ENCODE results near the gene TPBG. TPM values are rescaled to one million over a fixed set of nuclear protein-coding genes. Genes with fewer than 3 reads are reported as not detected.

TPBG gene
- total RNA-seq, 2 experiments from 2014 or later = 0.35 to 0.50 TPM

DNA sequence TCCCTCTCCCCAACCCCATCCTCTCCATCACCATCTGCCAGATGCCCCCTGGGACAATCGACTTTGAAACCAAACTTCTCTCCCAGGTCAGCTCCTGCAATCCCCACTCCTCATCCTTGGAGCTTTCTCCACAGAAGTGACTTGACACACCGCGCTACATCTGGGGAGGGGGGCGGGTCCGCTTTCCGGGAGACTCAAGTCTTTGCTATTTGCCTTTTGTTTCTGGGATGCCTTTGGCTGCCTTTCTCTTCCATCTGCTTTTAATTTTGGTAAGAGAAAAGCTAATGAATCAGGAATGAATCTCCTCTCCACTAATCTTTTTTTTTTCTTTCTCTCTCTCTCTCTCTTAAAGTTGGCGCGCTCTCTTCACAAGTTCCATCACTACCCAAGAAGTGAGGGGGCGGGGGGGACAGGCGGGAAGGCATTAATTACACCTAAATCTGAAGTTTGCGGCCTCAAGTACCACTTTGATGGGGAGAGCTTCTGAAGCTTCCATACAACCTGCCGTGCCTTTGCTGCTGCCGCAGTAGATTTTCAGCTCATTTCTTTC, 664 bp upstream of the TPBG start:
- Mint-ChIP-seq H3K27ac (no peak overlapping the region), H3K4me1 (peaks cover 18% of the 10 kb centered on the region), H3K4me3 (peak overlapping the region; percentile 68), H3K9me3 (no peaks in the 10 kb centered on the region), H3K36me3 (ENCODE audit: low read depth) (peaks cover 4% of the 10 kb centered on the region), H3K27me3 (peaks cover 60% of the 10 kb centered on the region)
- no peak for DNase-seq
- ChIA-PET CTCF (interaction anchor here (0.6 kb wide), 1 partner anchor 692 kb away, joined by 3 read pairs; no protein-coding TSS in a partner anchor), POLR2A (interaction anchor here (0.6 kb wide), 1 partner anchor 818 kb away, joined by 4 read pairs; no protein-coding TSS in a partner anchor)

DNA sequence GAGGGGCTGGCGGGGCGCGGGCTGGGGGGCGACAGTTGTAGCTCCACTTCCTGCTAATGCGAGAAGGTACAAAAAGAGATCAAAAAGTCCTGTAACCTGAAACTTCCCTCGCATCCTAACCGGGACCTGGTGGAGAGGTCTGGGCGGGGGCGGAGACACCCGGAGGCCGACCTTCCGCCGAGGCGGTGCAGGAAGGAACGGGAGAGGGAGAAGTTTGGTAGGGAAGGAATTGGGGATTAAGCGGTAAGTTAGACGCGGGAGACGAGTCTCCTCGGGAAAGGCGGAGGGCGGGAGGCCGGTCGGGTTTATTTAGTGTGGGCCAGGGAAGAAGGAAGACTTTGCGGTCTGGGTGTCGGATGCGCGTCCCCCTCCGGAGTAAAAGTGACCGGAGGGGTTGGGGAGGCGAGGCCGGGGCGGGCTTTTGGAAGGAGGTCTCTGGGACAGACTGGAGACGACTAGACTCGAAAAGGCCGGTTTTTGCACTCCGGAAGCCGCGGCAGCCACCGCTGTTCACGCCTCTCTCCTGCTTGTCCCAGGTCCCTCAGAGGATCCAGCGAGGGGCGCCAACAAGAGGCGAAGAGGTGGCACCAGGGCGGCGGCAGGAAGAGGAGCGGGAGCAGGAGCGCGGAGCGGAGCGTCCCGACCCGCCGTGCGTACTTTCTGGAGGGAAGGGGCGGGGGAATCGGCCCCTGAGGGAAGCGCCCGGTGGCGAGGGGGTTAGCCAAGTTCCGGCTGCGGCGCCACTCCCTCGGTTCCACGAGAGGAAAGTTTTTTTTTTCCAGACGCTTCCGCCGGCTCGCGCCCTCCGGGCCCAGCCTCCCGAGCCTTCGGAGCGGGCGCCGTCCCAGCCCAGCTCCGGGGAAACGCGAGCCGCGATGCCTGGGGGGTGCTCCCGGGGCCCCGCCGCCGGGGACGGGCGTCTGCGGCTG, 734 bp downstream of the TPBG start:
- no peak overlapping the region for H3K27ac Mint-ChIP-seq
- POLR2A ChIA-PET = no interaction called here
- peak overlapping the region; percentile 68 for H3K4me3 Mint-ChIP-seq
- DNase-seq = peak; percentile 7
- peaks cover 62% of the 10 kb centered on the region for H3K27me3 Mint-ChIP-seq
- peaks cover 18% of the 10 kb centered on the region for H3K4me1 Mint-ChIP-seq
- CTCF ChIA-PET = interaction anchor here (0.6 kb wide), 1 partner anchor 30 kb away, joined by 3 read pairs; no protein-coding TSS in a partner anchor
- no peaks in the 10 kb centered on the region for H3K9me3 Mint-ChIP-seq
- H3K36me3 Mint-ChIP-seq (ENCODE audit: low read depth) = peaks cover 4% of the 10 kb centered on the region

DNA sequence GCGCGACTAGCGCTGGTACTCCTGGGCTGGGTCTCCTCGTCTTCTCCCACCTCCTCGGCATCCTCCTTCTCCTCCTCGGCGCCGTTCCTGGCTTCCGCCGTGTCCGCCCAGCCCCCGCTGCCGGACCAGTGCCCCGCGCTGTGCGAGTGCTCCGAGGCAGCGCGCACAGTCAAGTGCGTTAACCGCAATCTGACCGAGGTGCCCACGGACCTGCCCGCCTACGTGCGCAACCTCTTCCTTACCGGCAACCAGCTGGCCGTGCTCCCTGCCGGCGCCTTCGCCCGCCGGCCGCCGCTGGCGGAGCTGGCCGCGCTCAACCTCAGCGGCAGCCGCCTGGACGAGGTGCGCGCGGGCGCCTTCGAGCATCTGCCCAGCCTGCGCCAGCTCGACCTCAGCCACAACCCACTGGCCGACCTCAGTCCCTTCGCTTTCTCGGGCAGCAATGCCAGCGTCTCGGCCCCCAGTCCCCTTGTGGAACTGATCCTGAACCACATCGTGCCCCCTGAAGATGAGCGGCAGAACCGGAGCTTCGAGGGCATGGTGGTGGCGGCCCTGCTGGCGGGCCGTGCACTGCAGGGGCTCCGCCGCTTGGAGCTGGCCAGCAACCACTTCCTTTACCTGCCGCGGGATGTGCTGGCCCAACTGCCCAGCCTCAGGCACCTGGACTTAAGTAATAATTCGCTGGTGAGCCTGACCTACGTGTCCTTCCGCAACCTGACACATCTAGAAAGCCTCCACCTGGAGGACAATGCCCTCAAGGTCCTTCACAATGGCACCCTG, 1.6 kb downstream of the TPBG start:
- Mint-ChIP-seq H3K9me3 (no peaks in the 10 kb centered on the region), H3K4me3 (peak overlapping the region; percentile 50), H3K27me3 (peaks cover 62% of the 10 kb centered on the region), H3K27ac (no peak overlapping the region), H3K4me1 (peaks cover 18% of the 10 kb centered on the region), H3K36me3 (ENCODE audit: low read depth) (peaks cover 4% of the 10 kb centered on the region)
- ChIA-PET CTCF (no interaction called here), POLR2A (interaction anchor here (0.6 kb wide), 1 partner anchor 1028 kb away, joined by 3 read pairs; no protein-coding TSS in a partner anchor)
- no peak for DNase-seq

DNA sequence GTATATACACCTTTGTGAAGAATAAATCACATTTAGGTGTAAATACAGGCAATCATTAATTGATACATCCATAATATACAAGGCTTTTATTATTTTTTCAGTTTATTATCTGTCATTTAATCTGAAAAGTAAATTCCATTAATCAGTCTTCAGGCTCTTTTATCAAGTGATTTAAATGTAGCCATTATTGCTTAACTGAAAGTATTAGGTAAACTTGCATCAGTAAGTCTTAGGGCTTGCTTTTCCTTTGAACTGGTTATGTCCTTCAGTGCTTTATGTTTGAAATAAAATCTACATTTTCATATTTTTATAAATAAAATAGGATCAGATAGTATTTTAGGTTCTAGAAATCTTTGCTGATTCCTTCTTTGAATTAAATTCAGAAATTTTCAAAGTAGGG, 4.1 kb downstream of the TPBG start:
- peaks cover 4% of the 10 kb centered on the region for H3K36me3 Mint-ChIP-seq (ENCODE audit: low read depth)
- CTCF ChIA-PET = no interaction called here
- H3K27ac Mint-ChIP-seq = no peak overlapping the region
- peaks cover 18% of the 10 kb centered on the region for H3K4me1 Mint-ChIP-seq
- no peak for DNase-seq
- no peak overlapping the region for H3K4me3 Mint-ChIP-seq
- POLR2A ChIA-PET = no interaction called here
- no peaks in the 10 kb centered on the region for H3K9me3 Mint-ChIP-seq
- H3K27me3 Mint-ChIP-seq = peaks cover 43% of the 10 kb centered on the region

DNA sequence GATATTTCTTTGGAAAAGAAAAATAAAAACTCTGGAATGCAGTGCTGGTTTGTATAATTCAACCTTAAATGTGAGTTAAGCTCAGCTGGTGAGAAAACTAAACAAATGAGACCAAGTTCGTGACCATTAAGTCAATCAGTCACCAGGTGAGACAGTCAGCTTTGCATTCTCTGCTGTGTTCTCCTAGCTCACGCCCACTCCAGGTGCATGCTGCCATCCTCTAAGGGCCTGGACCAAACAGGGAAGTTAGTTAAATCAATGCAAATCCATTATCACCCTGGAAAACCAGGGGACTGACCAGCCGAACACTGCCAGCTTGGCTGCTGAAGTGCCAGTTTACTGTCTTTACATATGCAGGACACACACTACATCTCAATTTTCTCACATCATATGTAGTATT, 7.2 kb downstream of the TPBG start:
- DNase-seq = no peak

DNA sequence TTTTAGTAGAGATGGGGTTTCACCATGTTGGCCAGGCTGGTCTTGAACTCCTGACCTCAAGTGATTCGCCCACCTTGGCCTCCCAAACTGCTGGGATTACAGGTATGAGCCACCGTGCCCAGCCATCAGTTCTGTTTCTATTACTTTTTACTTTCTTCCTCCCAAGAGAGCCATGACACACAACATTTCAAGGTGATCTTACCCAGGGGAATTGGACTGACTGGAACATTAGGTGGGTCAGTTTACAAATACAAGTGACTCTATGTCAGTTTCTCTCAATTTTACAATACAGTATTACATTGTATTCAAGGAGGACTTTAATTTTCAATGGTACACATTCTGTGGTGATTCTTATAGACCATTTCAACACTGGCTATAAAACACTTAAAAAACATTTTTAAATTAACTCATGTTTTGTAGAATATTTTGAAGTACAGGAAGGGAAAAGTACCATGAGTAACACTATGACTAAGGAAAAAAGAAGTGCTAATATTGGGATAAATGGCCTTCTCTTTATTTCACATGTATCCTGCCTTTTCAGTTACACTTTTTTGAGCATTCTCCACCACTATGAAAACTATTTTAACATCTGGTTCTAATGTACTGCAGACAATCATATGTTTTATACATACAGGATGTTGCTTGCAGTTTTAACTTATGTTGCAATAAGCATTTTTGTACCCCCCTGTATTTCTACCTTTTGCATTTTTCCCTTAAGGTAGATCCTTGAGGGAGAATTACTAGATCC, 8.4 kb downstream of the TPBG start:
- Mint-ChIP-seq H3K4me1 (no peaks in the 10 kb centered on the region), H3K9me3 (peaks cover 1% of the 10 kb centered on the region), H3K27me3 (peaks cover 11% of the 10 kb centered on the region), H3K4me3 (no peak overlapping the region), H3K36me3 (ENCODE audit: low read depth) (no peaks in the 10 kb centered on the region), H3K27ac (no peak overlapping the region)
- ChIA-PET POLR2A (no interaction called here), CTCF (no interaction called here)
- no peak for DNase-seq

More for the DNA sequence above, 7.2 kb downstream of the TPBG start:
- peaks cover 19% of the 10 kb centered on the region for H3K27me3 Mint-ChIP-seq
- POLR2A ChIA-PET = no interaction called here
- H3K4me1 Mint-ChIP-seq = peaks cover 2% of the 10 kb centered on the region
- CTCF ChIA-PET = no interaction called here
- no peaks in the 10 kb centered on the region for H3K36me3 Mint-ChIP-seq (ENCODE audit: low read depth)
- no peak overlapping the region for H3K4me3 Mint-ChIP-seq
- H3K9me3 Mint-ChIP-seq = no peaks in the 10 kb centered on the region
- no peak overlapping the region for H3K27ac Mint-ChIP-seq

DNA sequence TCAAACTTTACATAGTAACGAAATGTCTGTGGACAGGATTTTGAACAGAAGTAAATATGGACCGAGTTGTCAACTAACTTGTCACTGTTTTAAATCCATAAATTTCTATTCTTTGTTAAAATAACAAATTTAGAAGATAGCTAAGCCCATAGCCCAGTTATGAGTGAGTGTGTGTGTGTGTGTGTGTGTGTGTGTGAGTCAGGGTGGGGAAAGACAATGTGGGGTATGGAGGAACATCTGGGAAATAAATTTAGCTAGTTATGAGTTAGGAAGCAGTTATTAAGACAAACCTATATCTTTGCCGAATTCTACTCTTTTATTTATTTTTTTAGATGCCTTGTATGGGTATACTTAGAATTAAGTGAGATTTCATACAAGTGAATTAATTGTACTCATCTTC, 9.0 kb downstream of the TPBG start:
- Mint-ChIP-seq H3K36me3 (ENCODE audit: low read depth) (no peaks in the 10 kb centered on the region), H3K4me3 (no peak overlapping the region), H3K27ac (no peak overlapping the region), H3K9me3 (peaks cover 6% of the 10 kb centered on the region), H3K27me3 (peaks cover 8% of the 10 kb centered on the region), H3K4me1 (no peaks in the 10 kb centered on the region)
- ChIA-PET CTCF (no interaction called here), POLR2A (no interaction called here)
- no peak for DNase-seq

DNA sequence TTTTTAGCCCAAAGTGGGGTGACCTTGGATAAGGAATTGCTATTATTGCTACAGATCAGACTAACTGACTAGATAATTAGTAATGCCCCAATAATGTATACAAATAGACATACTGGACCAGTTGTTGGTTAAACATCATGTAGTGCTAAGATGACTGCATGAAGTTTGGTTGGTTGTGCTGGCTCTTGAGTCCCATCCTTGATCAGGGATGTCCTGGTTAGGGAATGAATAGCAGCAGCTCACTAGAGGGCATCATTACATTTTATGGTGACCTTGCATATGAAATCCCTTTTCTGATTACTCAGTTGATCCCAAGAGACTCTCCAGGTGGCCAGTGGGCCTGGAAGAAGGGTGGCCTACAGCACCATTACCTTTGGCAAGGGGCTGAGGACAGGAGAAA, 10.9 kb downstream of the TPBG start:
- Mint-ChIP-seq H3K4me1 (no peaks in the 10 kb centered on the region), H3K27me3 (peaks cover 5% of the 10 kb centered on the region), H3K27ac (no peak overlapping the region), H3K4me3 (no peak overlapping the region), H3K9me3 (peaks cover 9% of the 10 kb centered on the region), H3K36me3 (ENCODE audit: low read depth) (no peaks in the 10 kb centered on the region)
- no peak for DNase-seq
- POLR2A ChIA-PET = no interaction called here
- CTCF ChIA-PET = no interaction called here

DNA sequence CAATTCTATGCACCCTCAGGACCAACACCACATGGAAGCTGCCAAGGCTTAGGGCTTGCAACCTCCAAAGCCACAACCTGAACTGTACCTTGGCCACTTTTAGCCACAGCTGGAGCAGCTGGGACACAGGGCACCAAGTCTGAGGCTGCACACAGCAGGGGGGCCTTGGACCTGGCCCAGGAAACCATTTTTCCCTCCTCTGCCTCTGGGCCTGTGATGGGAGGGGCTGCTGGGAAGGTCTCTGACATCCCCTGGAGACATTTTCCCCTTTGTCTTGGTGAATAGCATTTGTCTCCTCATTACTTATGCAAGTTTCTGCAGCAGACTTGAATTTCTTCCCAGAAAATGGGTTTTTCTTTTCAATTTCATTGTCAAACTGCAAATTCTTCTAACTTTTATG, 13.0 kb downstream of the TPBG start:
- no peak for DNase-seq
- H3K27ac Mint-ChIP-seq = no peak overlapping the region
- ChIA-PET POLR2A (no interaction called here), CTCF (no interaction called here)
- H3K4me1 Mint-ChIP-seq = no peaks in the 10 kb centered on the region
- no peaks in the 10 kb centered on the region for H3K36me3 Mint-ChIP-seq (ENCODE audit: low read depth)
- H3K27me3 Mint-ChIP-seq = no peaks in the 10 kb centered on the region
- peaks cover 9% of the 10 kb centered on the region for H3K9me3 Mint-ChIP-seq
- H3K4me3 Mint-ChIP-seq = no peak overlapping the region

DNA sequence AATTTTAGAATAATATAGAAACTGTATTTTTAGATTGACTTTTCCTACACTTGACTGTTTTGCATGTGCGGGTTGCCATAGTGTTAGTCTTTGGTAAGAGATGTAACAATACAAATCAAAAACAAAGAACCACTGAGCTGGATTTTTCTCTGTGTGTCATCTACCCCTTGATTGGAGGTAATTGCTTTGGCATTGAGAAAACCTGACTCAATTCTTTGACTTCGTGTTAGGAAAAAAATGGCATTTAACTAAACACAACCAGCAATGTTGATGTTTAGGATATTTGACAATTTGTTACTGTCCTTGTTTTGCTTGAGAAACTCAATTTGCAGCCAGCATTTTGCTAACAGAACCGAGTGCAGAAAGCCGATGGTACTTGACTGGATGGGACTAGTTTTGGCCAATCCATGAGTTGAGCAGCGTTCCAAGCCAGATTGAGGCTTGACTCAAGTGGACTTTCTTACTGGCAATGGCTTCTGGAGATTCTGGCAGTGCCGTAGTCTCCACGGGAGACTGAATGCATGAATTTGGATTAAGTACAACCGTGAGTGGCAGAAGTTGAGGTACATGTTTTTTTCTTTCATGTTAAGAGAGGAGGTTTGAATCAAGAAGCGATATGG, 17.1 kb downstream of the TPBG start:
- no peak overlapping the region for H3K4me3 Mint-ChIP-seq
- CTCF ChIA-PET = no interaction called here
- POLR2A ChIA-PET = no interaction called here
- H3K9me3 Mint-ChIP-seq = peaks cover 9% of the 10 kb centered on the region
- no peaks in the 10 kb centered on the region for H3K27me3 Mint-ChIP-seq
- H3K27ac Mint-ChIP-seq = no peak overlapping the region
- H3K36me3 Mint-ChIP-seq (ENCODE audit: low read depth) = no peaks in the 10 kb centered on the region
- H3K4me1 Mint-ChIP-seq = no peaks in the 10 kb centered on the region
- DNase-seq = no peak

DNA sequence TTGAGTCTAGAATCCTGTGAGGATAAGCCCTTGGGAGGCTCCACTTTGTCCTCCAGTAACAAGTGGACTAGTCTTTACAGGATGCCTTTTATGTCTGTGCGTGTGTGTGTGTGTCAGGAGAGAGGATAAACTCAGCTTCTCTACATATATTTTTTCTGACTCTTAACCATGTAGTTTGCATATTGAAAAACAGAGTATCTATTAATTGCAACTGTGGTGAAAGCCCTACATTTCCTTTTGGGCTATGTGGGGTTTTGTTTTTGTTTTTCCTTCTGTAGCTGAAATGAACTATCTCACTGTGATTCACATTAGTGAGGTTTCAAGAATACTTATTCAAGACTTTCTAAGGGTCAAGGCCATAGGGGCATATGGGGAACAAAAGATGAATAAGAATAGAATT, 17.7 kb downstream of the TPBG start:
- POLR2A ChIA-PET = no interaction called here
- no peak overlapping the region for H3K27ac Mint-ChIP-seq

DNA sequence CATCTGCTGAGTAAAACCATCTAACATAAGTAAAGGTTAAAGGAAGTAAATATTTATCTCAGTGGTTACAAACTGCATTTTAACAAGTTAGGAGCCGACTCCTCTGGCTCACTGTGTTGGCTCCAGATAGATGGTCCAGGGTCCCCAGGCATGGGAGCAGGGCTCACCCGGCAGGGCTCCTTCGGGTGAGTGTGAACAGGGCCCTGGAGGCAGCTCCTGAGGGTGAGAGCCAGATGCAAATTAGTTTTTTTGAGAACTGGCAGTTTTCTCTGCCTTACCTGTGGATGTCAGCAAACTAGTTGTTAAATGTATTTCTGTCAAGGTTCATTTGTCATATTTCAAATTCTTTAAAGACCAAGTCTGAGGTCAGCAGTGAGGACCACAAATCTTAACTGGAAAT, 21.5 kb downstream of the TPBG start:
- Mint-ChIP-seq H3K9me3 (no peaks in the 10 kb centered on the region), H3K27ac (no peak overlapping the region), H3K27me3 (no peaks in the 10 kb centered on the region), H3K4me3 (no peak overlapping the region), H3K36me3 (ENCODE audit: low read depth) (no peaks in the 10 kb centered on the region), H3K4me1 (no peaks in the 10 kb centered on the region)
- ChIA-PET POLR2A (no interaction called here), CTCF (no interaction called here)
- DNase-seq = no peak

More for the DNA sequence above, 17.7 kb downstream of the TPBG start:
- H3K9me3 Mint-ChIP-seq = peaks cover 9% of the 10 kb centered on the region
- H3K4me1 Mint-ChIP-seq = no peaks in the 10 kb centered on the region
- no peaks in the 10 kb centered on the region for H3K36me3 Mint-ChIP-seq (ENCODE audit: low read depth)
- H3K4me3 Mint-ChIP-seq = no peak overlapping the region
- H3K27me3 Mint-ChIP-seq = no peaks in the 10 kb centered on the region
- DNase-seq = no peak
- CTCF ChIA-PET = no interaction called here

Measured in activated CD4-positive, alpha-beta T cell treated with anti-CD3 and anti-CD28 coated beads, Interleukin-2, amount 10 ng/mL, durations not matched to agents 7 days and 5 days (primary cell).